CD4-positive, alpha-beta T cell treated with Interferon alpha-2 for 1 hour (primary cell): ENCODE measurements around the gene GJB2.
A peak's percentile ranks its signal among the peaks of the same experiment; 100 is the strongest.

ENCODE experiments used
- DNase-seq, 2 donors: peaks; one replicate each; pipeline ENCODE4 v3.0.0-alpha.2; 2020 to 2022

Gene GJB2

DNA sequence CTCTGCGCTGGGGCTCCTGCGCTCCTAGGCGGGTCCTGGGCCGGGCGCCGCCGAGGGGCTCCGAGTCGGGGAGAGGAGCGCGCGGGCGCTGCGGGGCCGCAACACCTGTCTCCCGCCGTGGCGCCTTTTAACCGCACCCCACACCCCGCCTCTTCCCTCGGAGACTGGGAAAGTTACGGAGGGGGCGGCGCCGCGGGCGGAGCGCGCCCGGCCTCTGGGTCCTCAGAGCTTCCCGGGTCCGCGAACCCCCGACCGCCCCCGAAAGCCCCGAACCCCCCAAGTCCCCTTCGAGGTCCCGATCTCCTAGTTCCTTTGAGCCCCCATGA is at the start of gene GJB2:
TSS of gene GJB2 (minus strand) at position 103 of the 326 bp plus-strand sequence. CDS start 3,357 bp downstream, outside the sequence.
- DNase-seq: peak in 1 of 2 donors; percentile 19

DNA sequence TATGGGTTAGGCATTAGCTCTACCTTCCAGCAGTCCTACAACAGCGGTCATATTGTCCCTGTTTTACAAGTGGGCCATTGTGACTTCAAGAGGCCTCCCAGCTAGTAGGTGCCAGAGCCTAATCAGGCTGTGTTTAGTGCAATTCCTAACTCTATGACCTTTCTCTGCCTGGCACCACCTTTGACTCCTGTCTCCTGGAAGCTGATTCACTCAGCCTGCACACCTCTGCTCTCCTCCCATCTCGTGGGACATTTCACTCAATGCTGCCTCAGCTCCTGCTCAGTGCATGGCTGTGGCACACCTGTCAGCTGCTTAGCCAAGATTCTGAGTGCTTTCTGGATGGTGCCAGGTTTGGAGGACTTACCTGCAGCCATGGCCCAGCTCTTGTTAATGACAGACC is 48.9 kb upstream of the GJB2 start:
- no peak for DNase-seq

DNA sequence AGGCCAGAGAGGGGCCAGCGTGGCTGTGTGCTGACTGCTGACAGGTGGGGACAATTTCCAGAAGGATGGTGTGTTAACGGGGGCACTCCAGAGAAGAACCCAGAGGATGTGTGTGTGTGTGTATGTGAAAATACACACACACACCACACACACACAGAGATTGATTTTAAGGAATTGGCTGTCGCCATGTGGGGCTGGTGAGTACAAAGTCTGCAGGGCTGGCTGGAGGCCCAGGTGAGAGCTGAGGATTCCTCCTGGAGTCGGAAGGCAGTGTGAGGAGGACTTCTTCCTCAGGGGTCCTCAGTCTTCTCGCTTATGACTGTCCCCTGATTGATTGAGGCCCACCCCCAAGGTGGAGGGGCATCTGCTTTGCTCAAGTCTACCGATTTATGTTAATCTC is 47.0 kb upstream of the GJB2 start:
- no peak for DNase-seq

DNA sequence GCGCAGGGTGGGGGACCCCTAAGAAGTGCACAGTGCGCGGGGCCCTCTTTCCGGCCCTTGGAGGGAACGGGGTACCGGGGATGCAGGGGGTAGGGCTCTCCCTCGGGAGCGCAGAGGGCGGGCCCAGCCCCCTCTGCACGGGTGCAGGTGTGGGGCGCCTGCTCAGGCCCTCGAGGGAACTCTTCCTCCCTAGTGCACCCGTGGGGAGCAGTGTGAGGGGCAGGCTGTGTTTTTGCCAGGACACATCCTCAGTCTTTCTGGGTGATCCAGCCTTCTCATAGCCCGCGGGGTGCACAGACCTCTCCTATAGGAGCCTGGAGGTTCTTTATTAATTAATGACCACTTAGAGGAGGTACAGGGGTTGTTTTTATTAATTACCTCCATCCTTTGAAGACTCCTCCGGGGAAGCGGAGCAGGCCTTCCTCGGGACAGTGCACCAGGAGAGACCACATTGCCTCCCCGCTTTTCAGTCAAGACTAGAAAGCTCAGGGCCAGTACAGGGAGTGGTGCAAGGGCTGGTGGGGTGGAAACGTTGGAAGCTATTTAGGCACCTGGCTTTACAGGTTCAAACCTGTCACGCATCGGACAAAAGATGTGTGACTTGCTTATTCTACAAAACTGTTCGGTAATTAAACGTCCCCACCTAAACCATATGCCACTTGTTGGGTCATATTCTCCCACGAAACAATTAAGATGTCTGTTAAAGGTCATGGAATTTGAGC is 40.0 kb upstream of the GJB2 start:
- DNase-seq: no peak

DNA sequence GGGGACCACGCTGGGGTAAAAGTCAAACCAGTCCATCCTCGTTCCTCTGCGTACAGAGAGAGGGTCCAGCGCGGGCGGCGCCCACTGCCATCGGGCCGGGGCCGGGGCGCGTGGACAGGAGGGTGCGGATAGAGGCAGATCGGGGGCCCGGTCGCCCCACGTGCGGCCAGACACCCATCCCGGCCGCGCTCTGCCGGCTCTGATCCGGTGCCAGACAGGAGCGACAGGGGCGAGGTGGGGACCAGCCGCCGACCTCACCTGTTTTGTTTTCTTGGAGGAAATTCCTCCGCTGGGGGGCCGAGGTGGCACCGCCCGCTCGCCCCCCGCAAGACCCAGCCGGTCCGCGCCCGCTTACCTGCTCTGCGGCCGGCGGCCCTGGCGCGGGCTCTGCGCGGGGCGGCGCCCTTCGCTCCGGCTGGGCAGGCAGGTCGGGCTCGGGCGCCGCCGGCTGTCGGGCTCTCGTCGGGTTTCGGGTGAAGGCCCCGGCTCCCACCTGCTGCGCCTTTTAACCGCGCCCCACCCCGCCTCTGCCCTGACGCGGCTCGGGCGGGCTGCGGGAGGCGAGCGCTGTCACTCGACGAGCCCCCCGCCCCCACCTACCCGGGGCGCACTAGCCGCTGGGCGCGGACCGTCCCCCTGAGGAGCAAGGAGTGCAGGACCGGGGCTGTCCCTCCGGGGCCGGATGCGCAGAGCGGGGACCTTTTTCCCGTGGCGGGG is 39.3 kb upstream of the GJB2 start, which contains the start of gene GJB6:
TSS of gene GJB6 (minus strand) at position 481 of the 717 bp plus-strand sequence. CDS start 8,839 bp downstream, outside the sequence.
- DNase-seq: peak in 1 of 2 donors; percentile 16

DNA sequence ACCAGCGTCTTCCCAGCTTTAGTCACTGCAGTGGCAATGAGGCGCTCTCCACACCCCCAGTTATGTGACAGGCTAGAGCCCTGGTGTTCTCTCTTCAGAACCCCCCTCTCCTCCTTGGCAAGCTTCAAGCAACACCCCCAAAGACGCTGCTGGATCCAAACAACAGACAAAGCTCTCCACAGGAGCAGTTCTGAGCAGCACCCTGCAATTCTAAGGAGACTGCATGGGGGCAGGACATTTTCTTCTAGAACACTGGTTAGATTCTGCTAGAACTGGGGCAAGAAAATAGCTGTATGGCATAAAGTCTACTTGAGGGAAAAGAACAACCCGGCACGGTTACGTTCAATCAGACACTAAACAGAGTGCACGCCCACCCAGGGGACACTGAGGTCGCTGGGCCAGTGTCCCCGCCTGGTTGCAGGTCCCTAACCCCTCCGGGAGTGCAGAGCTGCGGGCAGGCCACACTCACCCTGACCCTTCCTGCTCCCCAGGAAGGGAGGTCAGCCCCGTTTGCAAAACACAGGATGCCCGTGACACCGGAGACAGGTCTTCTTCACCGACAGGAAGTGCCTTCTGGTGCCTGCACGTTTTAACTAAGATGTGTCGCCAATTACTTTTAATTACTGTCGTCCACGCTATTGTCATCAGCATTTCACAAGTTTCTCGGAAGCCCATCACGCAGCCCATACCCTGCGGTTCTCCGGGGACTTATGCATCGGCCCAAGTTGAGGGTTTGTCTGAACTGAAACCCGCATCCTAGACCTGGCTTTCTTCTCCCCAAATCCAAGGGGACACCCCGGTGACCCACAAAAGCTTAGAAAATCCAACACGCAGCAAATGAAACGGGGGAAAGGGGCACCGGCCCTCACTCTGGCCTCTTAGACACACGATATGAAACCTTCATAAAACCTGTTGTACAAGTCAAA is 38.4 kb upstream of the GJB2 start:
- peak in 1 of 2 donors; percentile 17 for DNase-seq

DNA sequence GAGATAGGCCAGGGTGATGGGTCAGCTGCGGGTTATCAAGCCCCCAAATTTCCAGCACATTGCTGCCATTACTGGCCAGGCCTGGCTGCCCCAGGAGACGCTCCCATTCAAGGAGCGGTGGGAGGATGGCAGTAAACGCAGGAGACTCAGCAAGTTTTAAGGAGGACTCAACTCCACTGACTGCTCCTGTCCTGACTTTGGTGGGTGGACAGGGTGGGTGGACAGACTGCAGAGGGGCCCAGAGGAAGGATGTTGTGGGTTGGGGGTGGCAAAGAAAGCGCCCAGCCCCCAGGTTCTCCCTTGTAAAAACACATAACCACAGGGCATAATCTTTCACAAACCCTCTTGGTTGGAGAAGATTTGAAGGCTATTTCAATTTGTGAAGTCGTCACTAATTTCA is 35.0 kb upstream of the GJB2 start:
- DNase-seq: no peak

DNA sequence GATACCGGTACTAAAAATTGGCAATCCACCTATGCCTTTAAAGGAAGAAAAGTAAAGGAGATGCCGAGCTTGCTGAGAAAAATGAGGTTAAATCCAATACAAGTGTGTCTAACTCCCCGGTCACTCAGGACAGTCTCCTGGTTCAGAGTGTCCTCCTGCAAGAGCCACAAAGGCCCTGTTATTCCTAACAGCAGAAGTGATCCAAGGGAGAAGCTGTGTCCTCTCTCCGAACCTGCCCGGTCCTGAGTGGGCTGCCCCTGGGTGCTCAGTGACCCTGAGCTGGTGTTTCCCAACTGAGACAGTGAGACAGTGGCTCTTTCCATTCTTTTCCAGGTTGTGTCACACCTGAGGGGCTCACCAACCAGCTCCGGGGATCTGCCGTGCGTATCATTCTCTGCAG is 34.5 kb upstream of the GJB2 start:
- DNase-seq: no peak

DNA sequence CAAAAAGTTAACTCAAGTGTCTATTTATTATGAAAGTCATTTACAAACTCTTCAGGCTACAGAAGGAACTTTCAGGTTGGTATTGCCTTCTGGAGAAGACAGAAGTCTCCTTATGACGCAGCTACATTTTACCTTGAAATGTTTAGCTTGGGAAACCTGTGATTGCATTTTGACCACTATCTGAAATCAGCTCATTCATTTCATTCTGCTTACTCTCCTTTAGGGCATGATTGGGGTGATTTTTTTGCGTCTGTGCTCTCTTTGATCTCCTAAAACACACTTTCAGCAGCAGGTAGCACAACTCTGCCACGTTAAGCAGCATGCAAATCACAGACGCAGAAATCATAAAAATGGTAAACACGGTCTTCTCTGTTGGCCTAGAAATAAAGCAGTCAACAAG is 29.8 kb upstream of the GJB2 start:
- DNase-seq: no peak

DNA sequence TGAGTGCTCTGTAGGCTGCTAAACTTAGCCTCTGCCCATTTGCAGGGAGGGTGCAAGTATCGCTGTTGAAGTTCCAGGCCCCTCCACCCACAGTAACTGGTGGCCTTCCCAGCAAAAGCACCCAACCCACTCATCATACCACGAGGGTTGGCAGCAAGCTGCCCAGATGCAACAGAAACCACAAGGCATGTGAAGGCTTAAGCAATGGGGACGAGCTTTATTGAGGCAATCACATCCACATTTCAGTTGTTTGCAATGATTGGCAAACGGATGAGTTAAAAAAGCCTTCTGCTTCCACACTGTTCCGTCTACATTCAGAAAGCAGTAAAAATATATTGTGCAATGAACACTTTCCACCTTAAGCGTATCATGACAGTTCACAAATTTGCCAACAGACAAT is 29.0 kb upstream of the GJB2 start:
- peak in 1 of 2 donors; percentile 24 for DNase-seq

DNA sequence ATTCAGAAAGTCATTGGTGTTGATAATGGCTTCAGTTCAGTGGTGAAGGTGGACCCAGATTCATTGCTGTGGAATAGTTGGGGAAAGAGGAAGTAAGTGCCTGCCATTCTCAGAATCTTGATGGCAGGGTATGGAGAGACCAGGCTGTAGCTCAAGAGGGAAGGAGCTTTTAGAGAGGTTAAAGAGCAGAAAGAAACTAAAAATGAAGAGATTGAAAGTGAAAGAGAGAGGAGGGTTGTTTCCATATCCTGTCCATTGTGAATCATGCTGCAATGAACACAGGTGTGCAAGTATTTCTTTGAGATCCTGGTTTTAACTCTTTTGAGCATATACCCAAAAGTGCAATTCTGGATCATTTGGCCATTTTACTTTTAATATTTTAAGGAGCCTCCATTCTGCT is 26.8 kb upstream of the GJB2 start:
- no peak for DNase-seq

DNA sequence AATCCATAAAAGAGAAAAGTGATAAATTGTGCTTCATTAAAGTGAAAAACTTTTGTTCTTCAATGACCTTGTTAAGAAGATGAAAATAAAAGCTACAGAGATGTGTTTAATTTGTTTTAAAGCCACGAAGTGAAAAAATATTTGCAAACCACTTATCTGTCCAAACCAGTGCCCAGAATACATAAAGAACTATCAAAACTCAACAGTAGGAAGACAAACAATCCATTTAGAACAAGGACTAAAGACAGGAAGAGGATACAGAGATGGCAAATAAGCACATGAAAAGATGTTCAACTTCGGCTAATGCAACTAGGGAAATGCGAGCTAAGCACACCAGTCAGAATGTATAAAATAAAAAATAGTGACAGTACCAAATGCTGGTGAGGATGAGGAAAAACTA is 24.4 kb upstream of the GJB2 start:
- no peak for DNase-seq

DNA sequence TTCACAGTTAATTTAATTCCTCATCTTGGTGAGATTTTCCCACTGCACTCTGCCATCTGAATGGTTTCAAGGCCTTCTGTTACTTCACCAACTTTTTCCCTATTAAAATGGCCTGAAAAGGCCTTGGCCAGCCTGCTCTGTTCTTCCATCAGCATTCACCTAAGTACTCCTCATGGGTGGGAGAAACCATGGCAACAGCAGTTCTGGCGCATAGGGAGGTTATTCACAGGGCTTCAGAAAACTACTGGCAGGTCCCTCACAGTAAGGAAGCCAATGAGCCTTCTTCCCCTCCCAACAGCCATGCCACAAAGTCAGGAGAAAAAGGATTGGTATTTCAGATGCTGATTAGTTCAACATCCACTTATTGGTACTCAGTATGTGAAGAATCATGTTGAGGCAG is 17.2 kb upstream of the GJB2 start:
- no peak for DNase-seq

DNA sequence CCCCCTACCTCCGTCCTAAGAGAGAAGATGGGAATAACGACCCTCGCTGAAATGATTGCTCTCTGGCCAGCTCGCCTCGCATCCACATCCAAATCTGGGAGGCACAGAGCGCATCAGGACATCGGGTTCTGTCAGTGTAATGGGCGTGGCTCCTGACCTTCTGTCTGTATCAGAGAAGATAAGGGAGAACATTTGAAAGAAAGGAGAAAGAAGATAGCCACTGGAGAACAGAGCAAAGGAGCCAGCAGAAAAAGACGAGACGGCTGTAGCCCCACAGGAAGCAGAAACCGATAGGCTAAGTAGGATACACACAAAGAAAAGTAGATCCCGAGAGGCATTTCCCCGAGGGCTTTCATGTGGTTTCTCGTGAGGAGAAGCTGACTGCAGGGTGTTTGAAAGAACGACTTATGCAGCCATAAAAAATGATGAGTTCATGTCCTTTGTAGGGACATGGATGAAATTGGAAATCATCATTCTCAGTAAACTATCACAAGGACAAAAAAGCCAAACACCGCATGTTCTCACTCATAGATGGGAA is 14.0 kb upstream of the GJB2 start:
- DNase-seq: no peak

DNA sequence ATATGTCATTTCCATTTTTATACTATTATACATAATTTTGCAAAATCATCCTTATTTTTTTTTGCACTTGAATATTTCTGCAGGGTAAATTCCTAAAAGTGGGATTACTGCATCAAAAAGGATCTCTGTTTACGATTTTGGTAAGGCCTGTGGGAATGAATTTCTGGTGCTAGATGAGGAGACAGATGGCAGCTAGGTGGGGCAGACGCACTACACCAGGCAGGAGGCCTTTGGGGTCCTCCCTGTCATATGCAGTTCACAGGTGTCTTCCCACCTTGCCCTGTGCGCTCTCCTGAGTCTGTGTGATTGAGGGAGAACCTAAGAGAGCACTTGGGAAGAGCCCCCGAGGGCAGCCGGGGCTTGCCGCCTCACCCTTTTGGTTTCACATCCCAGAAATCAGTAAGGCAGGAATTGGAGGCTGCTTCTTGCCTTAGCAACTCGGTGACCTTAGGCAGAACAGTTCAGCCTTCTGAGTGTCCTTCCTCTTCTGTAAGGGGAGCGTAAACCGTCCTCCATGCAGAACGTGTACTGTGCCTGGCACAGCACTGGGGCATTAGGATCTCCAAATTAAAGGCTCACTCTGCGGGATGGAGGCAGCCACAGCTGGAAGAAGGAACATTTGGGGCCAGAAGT is 13.4 kb upstream of the GJB2 start:
- no peak for DNase-seq

DNA sequence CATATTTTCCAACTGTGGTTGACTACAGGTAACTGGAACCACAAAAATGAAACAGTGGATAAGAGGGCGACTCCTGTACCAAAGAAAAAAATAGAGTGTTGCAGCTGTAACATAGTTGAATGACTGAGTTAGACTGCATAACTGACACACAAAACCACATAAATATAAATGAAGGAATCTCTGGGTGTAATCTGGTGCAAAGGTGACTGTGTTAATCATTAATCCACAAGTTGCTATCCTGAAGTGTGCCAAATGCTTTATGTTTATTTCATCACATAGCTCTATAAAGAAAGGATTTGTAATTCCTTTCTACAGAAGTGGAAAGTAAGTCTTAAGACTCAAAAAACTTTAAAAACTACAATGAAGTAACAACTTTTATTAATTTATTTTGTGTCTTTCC is 6.0 kb upstream of the GJB2 start:
- DNase-seq: no peak

DNA sequence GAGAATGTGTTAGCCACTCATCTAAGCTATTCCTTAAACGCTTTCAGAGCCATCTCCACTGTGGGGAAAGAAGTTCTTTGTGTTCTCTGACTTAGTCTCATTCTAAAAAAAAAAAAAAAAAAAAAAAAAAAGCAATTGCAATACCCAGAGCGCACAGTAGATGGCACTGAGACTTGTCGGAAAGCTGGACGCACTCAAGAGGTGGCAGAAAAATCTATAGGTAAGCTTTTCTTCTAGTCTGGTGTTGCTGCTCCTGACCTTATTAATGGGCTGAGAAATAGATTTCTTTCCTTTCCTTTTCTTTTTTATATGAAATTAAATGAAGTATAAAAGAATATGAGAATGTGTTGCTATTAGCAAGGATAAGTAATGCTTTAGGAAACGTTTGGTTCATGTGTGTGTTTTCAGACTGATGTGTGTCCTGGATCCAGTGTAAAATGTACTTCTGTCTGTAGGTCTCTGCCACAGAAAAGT is 4.7 kb upstream of the GJB2 start:
- DNase-seq: peak in 1 of 2 donors; percentile 52

DNA sequence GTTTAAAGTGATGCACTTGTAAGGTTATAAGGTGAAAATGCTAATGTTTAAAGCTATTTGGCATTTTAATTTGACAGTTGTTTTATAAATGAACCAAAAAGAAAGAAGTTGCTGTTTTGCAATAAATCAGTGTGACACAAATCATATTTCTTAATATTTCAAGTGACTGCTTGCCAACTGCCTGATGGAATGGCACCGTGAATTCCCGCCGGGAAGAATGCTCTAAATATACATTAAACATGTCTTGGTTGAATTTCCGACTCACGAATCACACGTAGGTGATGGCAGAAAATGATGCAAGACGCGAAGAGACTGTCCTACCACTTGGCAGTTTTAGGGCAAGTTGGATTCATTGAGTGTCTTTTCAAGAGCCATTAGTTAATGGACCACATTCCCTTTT is 3.1 kb upstream of the GJB2 start:
- no peak for DNase-seq

DNA sequence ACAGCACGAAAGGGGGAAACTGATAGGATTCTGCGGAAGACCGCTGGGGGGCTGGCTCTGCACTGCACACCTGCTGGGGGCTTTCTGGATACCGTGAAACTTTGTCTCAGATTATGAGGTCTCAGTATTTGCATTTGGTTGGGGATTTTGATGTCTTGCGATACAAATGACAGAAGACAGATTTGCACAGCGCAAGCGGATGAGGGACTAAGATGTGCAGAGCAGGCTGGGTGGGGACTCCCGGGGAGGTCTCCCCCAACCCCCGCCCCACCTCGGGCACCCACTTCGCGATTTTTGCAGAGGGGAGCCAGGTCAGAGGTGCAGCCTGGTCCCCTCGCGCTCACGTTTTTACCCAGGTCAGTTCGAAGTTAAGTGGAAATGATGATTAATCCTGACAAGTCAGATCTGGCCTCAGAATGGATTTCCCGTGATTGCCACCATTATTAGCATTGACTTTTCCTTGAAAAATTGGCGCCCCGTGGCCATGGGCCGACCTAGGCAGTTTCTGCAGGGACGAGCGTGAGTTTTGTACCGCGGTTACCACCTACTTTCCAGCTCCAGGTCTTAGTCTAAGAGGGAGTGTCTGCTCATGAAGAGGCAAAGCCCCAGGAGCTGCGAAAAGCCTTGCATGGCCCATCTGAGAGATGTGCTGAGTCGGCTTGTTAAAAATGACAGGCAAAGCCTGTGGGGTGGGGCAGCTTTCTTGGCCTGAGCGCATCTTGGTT is 1.3 kb upstream of the GJB2 start:
- DNase-seq: peak in 1 of 2 donors; percentile 7

DNA sequence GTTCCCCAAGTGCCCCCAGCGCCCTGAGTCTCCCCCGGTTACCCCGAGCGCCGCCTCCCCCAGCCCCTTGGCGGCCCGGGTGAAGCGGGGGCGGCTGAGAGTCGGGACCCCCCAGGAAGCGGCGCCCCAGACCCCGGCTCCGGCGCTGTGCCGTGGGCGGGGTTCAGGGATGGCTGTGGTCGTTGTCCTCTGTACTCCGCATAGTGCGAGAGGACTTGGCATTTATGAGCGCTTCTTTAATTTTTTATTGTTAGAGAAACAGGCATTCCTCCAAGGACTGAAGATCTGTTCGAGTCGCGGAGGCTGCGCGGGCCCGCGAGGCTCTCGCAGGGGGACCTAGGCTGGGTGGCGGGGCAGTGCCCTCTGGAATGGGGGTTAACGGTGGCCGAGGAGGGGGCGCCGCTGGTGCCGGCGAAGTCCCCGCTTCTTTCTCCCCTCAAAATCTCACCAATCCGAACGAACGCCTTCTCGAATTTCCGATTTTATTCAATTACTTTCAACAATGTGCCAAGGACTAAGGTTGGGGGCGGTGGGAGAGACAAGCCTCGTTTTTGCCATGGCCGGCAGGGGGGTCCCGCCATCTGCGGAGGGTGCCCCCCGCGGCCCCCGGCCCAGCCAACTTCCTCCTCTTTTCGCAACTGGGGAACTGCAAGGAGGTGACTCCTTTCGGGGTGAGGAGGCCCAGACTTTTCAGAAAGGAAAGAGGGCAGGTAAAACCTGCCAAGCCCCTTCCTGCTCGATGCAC is 596 bp upstream of the GJB2 start:
- peak in 1 of 2 donors; percentile 11 for DNase-seq
